PC-9 (cell line): ENCODE data around the gene SPAG7. TPM values are rescaled to one million over a fixed set of nuclear protein-coding genes. Genes with fewer than 3 reads are reported as not detected.

ENCODE experiments used
- BruUV-seq: library from RNA; stranded (reverse); fragments of 400-500 nt; replicated peaks from 2 replicates; lab custom pipeline; 2021; lab: Mats Ljungman, UMichigan
- CTCF ChIA-PET: fragments of 300-600 bp; sonication (Branson Sonifier 250); formaldehyde crosslinking; loops from one replicate; lab custom pipeline; 2022; ENCODE audit warnings: antibody characterized with exemption; lab: Charles Lee
- POLR2A ChIA-PET: fragments of 300-600 bp; sonication (Branson Sonifier 250); formaldehyde crosslinking; loops from one replicate; lab custom pipeline; 2022; ENCODE audit warnings: antibody characterized with exemption; ENCODE audit not compliant: unreplicated experiment; lab: Charles Lee
- DNase-seq, 2 experiments: peaks; one replicate each; pipeline versions ENCODE4 v3.0.0 to v3.0.0-alpha.2; 2015 to 2022; ENCODE audit warnings: mixed read lengths in 1 of 2
- H2AFZ ChIP-seq: fragments of 200-600 bp; sonication (generic); 2 replicates; pipeline ENCODE4 v1.8.1; 2017; ENCODE audit warnings: antibody characterized with exemption
- H3F3A ChIP-seq: fragments of 200-600 bp; sonication (generic); 2 replicates; pipeline ENCODE4 v1.8.1; 2017; ENCODE audit warnings: antibody characterized with exemption, mild to moderate bottlenecking, low read depth; ENCODE audit not compliant: insufficient read depth
- H3K27ac ChIP-seq: fragments of 200-600 bp; sonication (generic); 2 replicates; pipeline ENCODE4 v1.6.1; 2016; ENCODE audit warnings: mixed run types
- H3K27me3 ChIP-seq: fragments of 200-600 bp; sonication (generic); 2 replicates; pipeline ENCODE4 v1.6.1; 2016; ENCODE audit warnings: low read depth, mixed run types; ENCODE audit not compliant: insufficient read depth
- H3K36me3 ChIP-seq: fragments of 200-600 bp; sonication (generic); 2 replicates; pipeline ENCODE4 v1.6.1; 2016; ENCODE audit warnings: low read depth, mixed run types
- H3K4me1 ChIP-seq: fragments of 200-600 bp; sonication (generic); replicated peaks from 2 replicates; pipeline ENCODE4 v1.6.1; 2016; ENCODE audit warnings: mixed run types; ENCODE audit not compliant: insufficient read depth
- H3K4me2 ChIP-seq: fragments of 200-600 bp; sonication (generic); 2 replicates; pipeline ENCODE4 v1.6.1; 2017; ENCODE audit warnings: mixed run types
- H3K4me3 ChIP-seq: fragments of 200-600 bp; sonication (generic); 2 replicates; pipeline ENCODE4 v1.6.1; 2016; ENCODE audit warnings: mixed run types
- H3K79me2 ChIP-seq: fragments of 200-600 bp; sonication (generic); 2 replicates; pipeline ENCODE4 v1.6.1; 2017; ENCODE audit warnings: low read depth, mixed run types
- H3K9me2 ChIP-seq: fragments of 200-600 bp; sonication (generic); 2 replicates; pipeline ENCODE4 v1.8.1; 2017; ENCODE audit warnings: mild to moderate bottlenecking; ENCODE audit not compliant: insufficient read depth
- H3K9me3 ChIP-seq: fragments of 200-600 bp; sonication (generic); 2 replicates; pipeline ENCODE4 v1.8.1; 2016; ENCODE audit warnings: low read depth; ENCODE audit not compliant: insufficient read depth
- H4K20me1 ChIP-seq: fragments of 200-600 bp; sonication (generic); 2 replicates; pipeline ENCODE4 v1.8.1; 2017; ENCODE audit not compliant: insufficient read depth
- CTCF ChIP-seq: fragments of 200-600 bp; sonication (generic); conservative IDR thresholded peaks from 2 replicates; pipeline ENCODE4 v1.6.1; 2017; ENCODE audit warnings: mixed run types, antibody characterized with exemption, mild to moderate bottlenecking, moderate library complexity
- EZH2 ChIP-seq: fragments of 200-600 bp; sonication (generic); IDR thresholded peaks from 2 replicates; pipeline ENCODE4 v1.8.0; 2017; ENCODE audit warnings: antibody characterized with exemption, low read depth
- intact Hi-C: fragments of 100-400 bp; cut with micrococcal nuclease; formaldehyde crosslinking; loops from one replicate; pipeline ENCODE4 v1.10.0; 2022; ENCODE audit not compliant: unreplicated experiment
- total RNA-seq: library from RNA; stranded (reverse); gene quantifications from 2 replicates; pipeline ENCODE4 v1.2.3, GENCODE V29; 2021

The SPAG7 gene
- total RNA-seq, 1 experiment from 2014 or later = 40.4 TPM

- TF ChIP-seq CTCF = no peak
- TF ChIP-seq EZH2 = no peak
- Histone ChIP-seq H3K27me3 (no peaks in the 10 kb centered on the region), H3K79me2 (peaks cover 50% of the 10 kb centered on the region), H3K4me3 (peak overlapping the region; percentile 72), H3K9me3 (no peaks in the 10 kb centered on the region), H3K4me1 (peaks cover 25% of the 10 kb centered on the region), H3K4me2 (peak overlapping the region; percentile 87), H3K27ac (peak overlapping the region; percentile 95), H3F3A (peaks cover 48% of the 10 kb centered on the region), H4K20me1 (no peaks in the 10 kb centered on the region), H3K9me2 (no peaks in the 10 kb centered on the region), H2AFZ (peak overlapping the region; percentile 66), H3K36me3 (no peaks in the 10 kb centered on the region; the same call in 1 of the 2 replicates)
- DNase-seq = peak; percentile 47 to 86
- ChIA-PET CTCF (interaction anchor here (0.5 to 2.0 kb wide), 2 partner anchors 18 to 90 kb away, joined by 3 to 10 read pairs; partner anchors contain the start of gene CAMTA2), POLR2A (interaction anchor here (0.6 kb wide), 4 partner anchors 18 to 501 kb away, joined by 3 to 7 read pairs (median 4); partner anchors contain the start of gene CAMTA2)
- no TSS peak for BruUV-seq
- intact Hi-C loops = no loop called here
These were observed 1.5 kb upstream of the SPAG7 start for GRCh38 chr17:4969047-4969550.

GRCh38 chr17:4968486-4969046 lies 949 bp upstream of the SPAG7 start:
- peak overlapping the region; percentile 72 for H3K4me3 ChIP-seq
- H3K9me3 ChIP-seq = no peaks in the 10 kb centered on the region
- no TSS peak for BruUV-seq
- H3K4me1 ChIP-seq = peaks cover 25% of the 10 kb centered on the region
- H3K36me3 ChIP-seq = no peaks in the 10 kb centered on the region; the same call in 1 of the 2 replicates
- intact Hi-C loops = no loop called here
- H2AFZ ChIP-seq = peak overlapping the region; percentile 66; the same call in 1 of the 2 replicates
- H3K27me3 ChIP-seq = no peaks in the 10 kb centered on the region
- H3K9me2 ChIP-seq = no peaks in the 10 kb centered on the region
- peaks cover 50% of the 10 kb centered on the region for H3F3A ChIP-seq
- H3K79me2 ChIP-seq = peaks cover 50% of the 10 kb centered on the region
- peak; percentile 30 to 38 for DNase-seq
- ChIA-PET POLR2A (interaction anchor here (0.6 to 2.2 kb wide), 2 partner anchors 21 to 250 kb away, joined by 4 to 42 read pairs; partner anchors contain the start of gene PFN1), CTCF (interaction anchor here (0.5 to 2.0 kb wide), 2 partner anchors 19 to 91 kb away, joined by 3 to 10 read pairs; partner anchors contain the start of gene CAMTA2)
- H4K20me1 ChIP-seq = no peaks in the 10 kb centered on the region
- TF ChIP-seq EZH2 (no peak), CTCF (no peak)
- peak overlapping the region; percentile 95 for H3K27ac ChIP-seq
- peak overlapping the region; percentile 87 for H3K4me2 ChIP-seq

- Histone ChIP-seq H3F3A (peaks cover 59% of the 10 kb centered on the region), H3K4me3 (peak overlapping the region; percentile 72), H3K4me1 (peaks cover 25% of the 10 kb centered on the region), H3K9me3 (no peaks in the 10 kb centered on the region), H3K36me3 (no peaks in the 10 kb centered on the region; the same call in 1 of the 2 replicates), H3K9me2 (no peaks in the 10 kb centered on the region), H3K27me3 (no peaks in the 10 kb centered on the region), H3K27ac (peak overlapping the region; percentile 95), H3K4me2 (peak overlapping the region; percentile 96), H2AFZ (peak overlapping the region; percentile 71), H3K79me2 (peaks cover 50% of the 10 kb centered on the region), H4K20me1 (no peaks in the 10 kb centered on the region)
- POLR2A ChIA-PET = interaction anchor here (0.5 to 2.2 kb wide), 15 partner anchors 11 to 1881 kb away, joined by 3 to 42 read pairs (median 4); partner anchors contain the start of genes CYB5D2, PFN1, RNF167 and SLC25A11
- TF ChIP-seq EZH2 = no peak
- no peak for TF ChIP-seq CTCF
- peak; percentile 99 for DNase-seq
- TSS peak; percentile 39 for BruUV-seq
- intact Hi-C loops = loop anchor here (1.0 kb wide), 5 partner anchors 18 to 58 kb away; partner anchors contain the start of genes CAMTA2, RNF167 and SLC25A11
- CTCF ChIA-PET = interaction anchor here (0.6 to 2.5 kb wide), 4 partner anchors 14 to 58 kb away, joined by 3 to 16 read pairs (median 7); partner anchors contain the start of genes CAMTA2, RNF167 and SLC25A11
These were observed 626 bp downstream of the SPAG7 start for GRCh38 chr17:4966844-4967538.
